CD4-positive, alpha-beta T cell (primary cell): ENCODE data around the gene PLCB3. TPM values are rescaled to one million over a fixed set of nuclear protein-coding genes. Genes with fewer than 3 reads are reported as not detected.

Experiments
- ATAC-seq: fragments of 200-7000 bp; cut with Tn5 transposase; one replicate; pipeline ENCODE4 v1.10.0; 2022; ENCODE audit warnings: mild to moderate bottlenecking; ENCODE audit not compliant: poor library complexity
- CTCF ChIA-PET: fragments of 350-600 bp; sonication (Branson Sonifier 250); formaldehyde crosslinking; loops from one replicate; lab custom pipeline; 2021; ENCODE audit warnings: antibody characterized with exemption, inconsistent platforms; lab: Charles Lee
- POLR2A ChIA-PET: fragments of 350-600 bp; sonication (Branson Sonifier 250); formaldehyde crosslinking; loops from one replicate; lab custom pipeline; 2021; ENCODE audit warnings: antibody characterized with exemption, inconsistent platforms; lab: Charles Lee
- DNase-seq, 14 experiments: peaks; one replicate each; pipeline ENCODE4 v3.0.0-alpha.2; 2013 to 2020; ENCODE audit warnings: mixed read lengths in 2 of 14
- H3K27ac ChIP-seq, 2 donors: one replicate each; pipeline versions ENCODE4 v1.5.1 to v1.7.0; 2013; ENCODE audit warnings: low read length in 2 of 2, low read depth in 1 of 2, mild to moderate bottlenecking in 1 of 2
- H3K27me3 ChIP-seq, 2 experiments: 1 replicate in 1 of 2; 2 replicates in 1 of 2; pipeline versions ENCODE4 v1.6.1 to v1.7.0; 2013; ENCODE audit warnings: low read length in 2 of 2, control low read depth in 1 of 2, mild to moderate bottlenecking in 1 of 2, moderate library complexity in 1 of 2; ENCODE audit not compliant: insufficient read depth in 2 of 2, control insufficient read depth in 1 of 2
- H3K36me3 ChIP-seq: one replicate; pipeline ENCODE4 v1.6.1; 2013; ENCODE audit warnings: low read length, control low read depth; ENCODE audit not compliant: insufficient read depth
- H3K4me1 ChIP-seq: one replicate; pipeline ENCODE4 v1.6.1; 2013; ENCODE audit warnings: low read length, control low read depth; ENCODE audit not compliant: insufficient read depth
- H3K4me3 ChIP-seq: one replicate; pipeline ENCODE4 v1.5.1; 2013; ENCODE audit warnings: mild to moderate bottlenecking, low read length, moderate library complexity
- H3K9me3 ChIP-seq, 2 experiments: 1 replicate in 1 of 2; 2 replicates in 1 of 2; pipeline versions ENCODE4 v1.6.1 to v1.7.0; 2013; ENCODE audit warnings: low read length in 2 of 2, mild to moderate bottlenecking in 2 of 2, control low read depth in 1 of 2, moderate library complexity in 1 of 2; ENCODE audit not compliant: control insufficient read depth in 1 of 2, insufficient read depth in 1 of 2
- H3K27ac Mint-ChIP-seq: one replicate; pipeline ENCODE4 v1.8.0; 2020; ENCODE audit warnings: mixed read lengths
- H3K27me3 Mint-ChIP-seq: one replicate; pipeline ENCODE4 v1.8.0; 2021; ENCODE audit warnings: mixed read lengths
- H3K36me3 Mint-ChIP-seq: one replicate; pipeline ENCODE4 v1.8.0; 2021; ENCODE audit warnings: low read depth, mixed read lengths
- H3K4me1 Mint-ChIP-seq: one replicate; pipeline ENCODE4 v1.8.0; 2021; ENCODE audit warnings: low read depth, mixed read lengths
- H3K4me3 Mint-ChIP-seq: one replicate; pipeline ENCODE4 v1.8.0; 2020; ENCODE audit warnings: mild to moderate bottlenecking, mixed read lengths
- H3K9me3 Mint-ChIP-seq: one replicate; pipeline ENCODE4 v1.8.0; 2020; ENCODE audit warnings: mixed read lengths
- CTCF ChIP-seq: fragments of 200-600 bp; IDR thresholded peaks from one replicate; pipeline ENCODE4 v1.8.0; 2022; ENCODE audit warnings: antibody characterized with exemption, mild to moderate bottlenecking
- intact Hi-C, 2 experiments: fragments of 100-400 bp; cut with DNase I in 1 of 2; cut with micrococcal nuclease in 1 of 2; formaldehyde crosslinking; loops; one replicate each; pipeline versions ENCODE4 v1.15.1 to v1.9.0; 2023 to 2025; cut with DNase I, micrococcal nuclease
- total RNA-seq, 174 experiments: library from RNA in 2 of 174; stranded (reverse) in 2 of 174; gene quantifications; one replicate each; pipeline ENCODE4 v1.2.3 and lab custom pipeline; 2021 to 2026

PLCB3 gene
- total RNA-seq, 2 experiments from 2014 or later, result 2.5 to 2.7 TPM

GRCh38 chr11:64224151-64224890, 27.0 kb upstream of the PLCB3 start:
- ATAC-seq (no peak), DNase-seq (no peak)
- Histone ChIP-seq H3K9me3 (no peaks in the 10 kb centered on the region), H3K27me3 (no peaks in the 10 kb centered on the region), H3K4me1 (peaks cover 44% of the 10 kb centered on the region), H3K36me3 (peaks cover 40% of the 10 kb centered on the region), H3K4me3 (no peak overlapping the region), H3K27ac (peak overlapping the region in 1 of 2 donors; percentile 77)
- intact Hi-C loops, result loop anchor here in 1 of 2 experiments (2.0 kb wide), 1 partner anchor 18 kb away; the partner anchor contains the start of gene FERMT3
- CTCF ChIA-PET, result interaction anchor here (0.8 to 1.2 kb wide), 3 partner anchors 12 to 28 kb away, joined by 3 to 5 read pairs (median 4); no protein-coding TSS in a partner anchor
- POLR2A ChIA-PET, result interaction anchor here (1.0 to 6.3 kb wide), 6 partner anchors 11 to 93 kb away, joined by 3 to 116 read pairs (median 6); partner anchors contain the start of genes FERMT3, PPP1R14B and TRMT112
- Mint-ChIP-seq H3K27ac (no peak overlapping the region), H3K36me3 (peaks cover 9% of the 10 kb centered on the region), H3K4me1 (peaks cover 27% of the 10 kb centered on the region), H3K9me3 (no peaks in the 10 kb centered on the region), H3K4me3 (peak overlapping the region; percentile 97), H3K27me3 (no peaks in the 10 kb centered on the region)
- no peak for TF ChIP-seq CTCF

GRCh38 chr11:64224891-64225607, 26.3 kb upstream of the PLCB3 start:
- ATAC-seq, result no peak
- Mint-ChIP-seq H3K4me3 (peak overlapping the region; percentile 97), H3K9me3 (no peaks in the 10 kb centered on the region), H3K36me3 (peaks cover 9% of the 10 kb centered on the region), H3K27ac (peak overlapping the region; percentile 87), H3K27me3 (no peaks in the 10 kb centered on the region), H3K4me1 (peaks cover 34% of the 10 kb centered on the region)
- no peaks in the 10 kb centered on the region for H3K27me3 ChIP-seq
- H3K4me3 ChIP-seq, result peak overlapping the region; percentile 99
- intact Hi-C loops, result loop anchor here in 1 of 2 experiments (2.0 kb wide), 1 partner anchor 18 kb away; the partner anchor contains the start of gene FERMT3
- POLR2A ChIA-PET, result interaction anchor here (1.4 to 6.3 kb wide), 7 partner anchors 16 to 60 kb away, joined by 6 to 116 read pairs (median 22); partner anchors contain the start of genes BAD, FERMT3, FKBP2 and PPP1R14B
- DNase-seq, result peak in 2 of 14 experiments; percentile 7 to 35
- TF ChIP-seq CTCF, result no peak
- H3K9me3 ChIP-seq, result no peaks in the 10 kb centered on the region
- peaks cover 32% of the 10 kb centered on the region for H3K36me3 ChIP-seq
- peak overlapping the region; percentile 77 for H3K27ac ChIP-seq
- H3K4me1 ChIP-seq, result peaks cover 51% of the 10 kb centered on the region
- CTCF ChIA-PET, result interaction anchor here (0.8 to 3.4 kb wide), 5 partner anchors 10 to 80 kb away, joined by 3 to 15 read pairs (median 5); partner anchors contain the start of genes ESRRA and STIP1
